ENCODE results near the gene LST1.

The LST1 gene

GRCh38 chr6:31560697-31561058 is 25.4 kb upstream of the LST1 start:
- DNase-seq = no peak

GRCh38 chr6:31567531-31568370 is 18.3 kb upstream of the LST1 start:
- no peak for DNase-seq

- DNase-seq = peak; percentile 52
Measured at GRCh38 chr6:31568537-31568961, 17.5 kb upstream of the LST1 start.

GRCh38 chr6:31569861-31570536 is 16.1 kb upstream of the LST1 start:
- DNase-seq = no peak

GRCh38 chr6:31572041-31572911 is 13.8 kb upstream of the LST1 start, which contains the start of gene LTA:
TSS of gene LTA (plus strand) at chr6:31572289. CDS start at chr6:31572743, 454 bp downstream.
- peak; percentile 79 for DNase-seq

GRCh38 chr6:31573239-31574105 is 12.6 kb upstream of the LST1 start:
- no peak for DNase-seq

- no peak for DNase-seq
Measured at GRCh38 chr6:31574106-31575061, 11.7 kb upstream of the LST1 start.

GRCh38 chr6:31575335-31575901 is 10.7 kb upstream of the LST1 start, which contains the start of gene TNF:
TSS of gene TNF (plus strand) at chr6:31575565. CDS start at chr6:31575742, 177 bp downstream.
- DNase-seq = peak; percentile 79

GRCh38 chr6:31575952-31576685 is 10.0 kb upstream of the LST1 start:
- DNase-seq = no peak

GRCh38 chr6:31576897-31577578 is 9.0 kb upstream of the LST1 start:
- DNase-seq = peak; percentile 51

- DNase-seq = no peak
Measured at GRCh38 chr6:31577579-31577966, 8.5 kb upstream of the LST1 start.

- DNase-seq = no peak
Measured at GRCh38 chr6:31578184-31579118, 7.6 kb upstream of the LST1 start.

GRCh38 chr6:31579119-31579505 is 7.0 kb upstream of the LST1 start:
- no peak for DNase-seq

- DNase-seq = no peak
Measured at GRCh38 chr6:31579546-31580437, 6.3 kb upstream of the LST1 start.

GRCh38 chr6:31580438-31580740 is 5.7 kb upstream of the LST1 start:
- DNase-seq = no peak

- peak; percentile 94 for DNase-seq
Measured at GRCh38 chr6:31580807-31581433, 5.2 kb upstream of the LST1 start.
